Mesodermal cell (in vitro differentiated cells): ENCODE data around the gene RAET1E.

ENCODE experiments used
- H3K27ac ChIP-seq: 2 replicates; pipeline ENCODE4 v1.7.0; 2013; ENCODE audit warnings: mild to moderate bottlenecking, low read depth, low read length, moderate library complexity; ENCODE audit not compliant: severe bottlenecking
- H3K36me3 ChIP-seq: 2 replicates; pipeline ENCODE4 v1.7.1; 2013; ENCODE audit warnings: mild to moderate bottlenecking, low read length, moderate library complexity; ENCODE audit not compliant: control insufficient read depth, insufficient read depth
- H3K4me1 ChIP-seq: one replicate; pipeline ENCODE4 v1.7.1; 2013; ENCODE audit warnings: mild to moderate bottlenecking, low read length; ENCODE audit not compliant: insufficient read depth, control insufficient read depth, poor library complexity, severe bottlenecking
- H3K4me3 ChIP-seq: 2 replicates; pipeline ENCODE4 v1.7.0; 2013; ENCODE audit warnings: low read length, control low read depth, mild to moderate bottlenecking; ENCODE audit not compliant: insufficient read depth, poor library complexity, severe bottlenecking; ENCODE audit errors: extremely low read depth
- H3K9me3 ChIP-seq: 2 replicates; pipeline ENCODE4 v1.7.1; 2013; ENCODE audit warnings: mild to moderate bottlenecking, low read length, moderate library complexity; ENCODE audit not compliant: control insufficient read depth
- WGBS, 2 experiments: methylation state at CpG; one replicate each; pipeline ENCODE4 v1.1.5; 2013; ENCODE audit warnings: missing lambda C conversion rate in 2 of 2; ENCODE audit not compliant: insufficient coverage in 2 of 2; 5-methylcytosine and 5-hydroxymethylcytosine counted together

Gene RAET1E

DNA sequence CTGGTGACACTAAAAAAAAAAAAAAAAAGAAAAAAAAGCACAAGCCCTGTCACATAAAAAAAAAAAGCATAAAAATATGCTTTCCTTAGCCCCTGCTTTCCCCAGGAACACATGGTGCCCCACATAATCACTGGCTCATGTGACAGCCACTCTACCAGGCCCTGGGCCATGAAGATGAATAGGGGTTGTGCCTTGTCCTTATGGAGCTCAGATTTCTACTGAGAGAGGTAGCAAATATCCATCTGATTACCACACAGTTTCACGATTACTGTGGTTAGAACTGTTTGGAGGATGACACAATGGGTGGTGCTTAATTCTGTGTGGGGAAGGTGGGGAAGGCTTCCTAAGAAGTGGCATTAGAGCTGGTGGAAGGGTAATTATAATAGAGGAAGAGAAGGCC is 9.3 kb downstream of the RAET1E start:
- Histone ChIP-seq H3K9me3 (no peaks in the 10 kb centered on the region), H3K4me1 (no peaks in the 10 kb centered on the region), H3K27ac (no peak overlapping the region), H3K4me3 (no peak overlapping the region), H3K36me3 (no peaks in the 10 kb centered on the region)
- 100% methylated on average over 1 of the region's 1 CpG; no CpG with 5 or more reads in 1 of the 2 experiments for WGBS, 2 experiments

DNA sequence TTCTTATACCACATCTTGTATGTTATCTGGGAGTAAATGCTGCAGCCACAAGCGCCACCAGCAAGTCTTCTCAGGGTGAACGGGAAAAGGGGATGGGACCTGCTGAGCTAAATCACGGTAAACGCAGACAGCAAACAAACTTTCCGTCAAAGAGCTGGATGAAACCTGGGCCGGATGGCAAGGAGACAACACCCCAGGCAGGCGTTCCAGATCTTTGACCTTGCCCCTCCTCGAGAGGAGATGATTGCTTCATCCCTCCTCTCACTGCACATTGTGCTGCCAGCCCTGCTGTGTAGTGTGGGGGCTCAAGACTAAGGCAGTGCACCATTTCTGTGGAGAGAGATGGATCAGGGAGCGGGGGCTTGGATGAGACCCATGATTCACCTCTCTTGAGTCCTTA is 9.8 kb downstream of the RAET1E start:
- no peaks in the 10 kb centered on the region for H3K36me3 ChIP-seq
- H3K4me3 ChIP-seq = no peak overlapping the region
- H3K9me3 ChIP-seq = no peaks in the 10 kb centered on the region
- no peak overlapping the region for H3K27ac ChIP-seq
- no peaks in the 10 kb centered on the region for H3K4me1 ChIP-seq
- WGBS, 2 experiments = 88 to 98% methylated on average over 5 of the region's 9 CpGs

DNA sequence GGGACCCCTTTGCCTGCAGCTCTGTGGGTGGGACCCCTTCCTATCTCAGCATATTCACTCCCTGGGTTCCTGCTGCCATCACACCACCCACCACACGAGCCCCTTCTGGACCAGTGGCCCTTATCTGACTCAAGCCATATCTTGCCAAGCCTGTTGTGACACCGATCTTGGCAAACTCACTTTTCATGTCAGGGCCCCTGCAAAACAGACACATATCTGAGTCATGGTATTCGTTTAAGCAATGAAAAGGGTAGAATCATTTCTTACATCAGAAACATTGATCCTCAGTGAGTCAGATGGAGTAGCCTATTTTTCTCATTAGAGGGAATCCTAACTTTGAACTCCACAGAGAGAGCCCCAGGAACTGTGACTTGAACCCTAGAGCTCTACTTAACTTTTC is 10.6 kb downstream of the RAET1E start:
- Histone ChIP-seq H3K27ac (no peak overlapping the region), H3K36me3 (no peaks in the 10 kb centered on the region), H3K4me3 (no peak overlapping the region), H3K4me1 (no peaks in the 10 kb centered on the region), H3K9me3 (no peaks in the 10 kb centered on the region)
- WGBS, 2 experiments = 71% methylated on average over 1 of the region's 3 CpGs; no CpG with 5 or more reads in 1 of the 2 experiments

DNA sequence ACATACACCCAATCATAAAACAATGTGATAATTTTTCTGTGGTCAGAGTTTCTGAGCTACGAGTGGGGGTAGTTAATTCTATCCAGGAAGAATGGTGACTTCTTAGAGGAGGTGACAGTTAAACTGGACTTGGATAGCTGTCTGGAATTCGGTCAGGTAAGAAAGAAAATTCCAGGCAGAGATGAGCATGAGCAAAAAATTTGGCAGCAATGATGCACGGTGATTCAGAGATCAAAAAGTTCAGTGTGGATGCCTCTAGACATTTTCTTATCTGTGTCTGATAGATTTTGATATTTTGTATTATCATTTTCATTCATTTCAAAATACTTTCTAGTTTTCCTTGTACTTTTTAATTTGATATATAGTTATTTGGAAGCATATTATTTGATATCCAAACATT is 12.0 kb downstream of the RAET1E start:
- Histone ChIP-seq H3K9me3 (no peaks in the 10 kb centered on the region), H3K27ac (no peak overlapping the region), H3K4me3 (no peak overlapping the region), H3K4me1 (no peaks in the 10 kb centered on the region), H3K36me3 (no peaks in the 10 kb centered on the region)
- 87 to 92% methylated on average over 2 to 3 of the region's 3 CpGs for WGBS, 2 experiments

DNA sequence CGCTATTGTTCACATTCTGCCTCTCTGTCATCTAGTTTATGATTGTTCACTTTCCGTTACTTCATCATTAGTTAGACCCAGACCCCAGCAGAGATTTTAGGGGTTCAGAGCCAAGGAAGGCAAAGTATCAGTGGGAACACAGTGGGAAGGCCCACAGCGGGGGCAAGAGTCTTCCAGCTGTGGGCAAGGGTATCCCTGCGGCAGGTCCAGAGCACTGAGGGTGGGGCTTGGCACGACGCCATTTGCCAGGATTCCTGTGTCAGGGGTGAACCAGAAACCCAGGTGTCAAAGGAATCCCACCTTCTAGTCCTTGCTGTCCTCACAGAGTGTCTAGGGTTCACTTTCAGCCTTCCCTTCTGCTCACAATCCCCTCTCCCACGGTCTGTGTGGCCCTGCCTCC is 13.3 kb downstream of the RAET1E start:
- WGBS, 2 experiments = 86 to 98% methylated on average over 7 of the region's 7 CpGs
- Histone ChIP-seq H3K4me1 (no peaks in the 10 kb centered on the region), H3K9me3 (no peaks in the 10 kb centered on the region), H3K4me3 (no peak overlapping the region), H3K27ac (no peak overlapping the region), H3K36me3 (no peaks in the 10 kb centered on the region)

DNA sequence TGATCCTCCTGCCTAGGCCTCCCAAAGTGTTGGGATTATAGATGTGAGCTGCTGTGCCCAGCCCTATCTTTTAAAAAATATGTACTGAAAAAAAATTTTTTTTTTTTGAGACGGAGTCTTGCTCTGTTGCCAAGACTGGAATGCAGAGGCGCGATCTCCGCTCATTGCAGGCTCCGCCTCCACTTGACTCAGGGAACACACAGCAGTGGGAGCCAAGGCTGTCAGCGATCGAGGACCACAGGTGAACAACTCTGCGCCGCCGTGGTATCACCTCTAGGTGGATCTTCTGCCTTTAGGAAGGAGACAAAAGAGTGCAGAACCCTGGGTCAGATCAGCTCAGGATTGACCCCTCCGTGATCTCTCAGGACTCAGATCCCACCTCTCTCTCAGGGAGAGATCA is 13.7 kb downstream of the RAET1E start:
- Histone ChIP-seq H3K4me1 (no peaks in the 10 kb centered on the region), H3K27ac (no peak overlapping the region), H3K9me3 (no peaks in the 10 kb centered on the region), H3K4me3 (no peak overlapping the region), H3K36me3 (no peaks in the 10 kb centered on the region)
- WGBS, 2 experiments = 44 to 50% methylated on average over 10 to 11 of the region's 11 CpGs

DNA sequence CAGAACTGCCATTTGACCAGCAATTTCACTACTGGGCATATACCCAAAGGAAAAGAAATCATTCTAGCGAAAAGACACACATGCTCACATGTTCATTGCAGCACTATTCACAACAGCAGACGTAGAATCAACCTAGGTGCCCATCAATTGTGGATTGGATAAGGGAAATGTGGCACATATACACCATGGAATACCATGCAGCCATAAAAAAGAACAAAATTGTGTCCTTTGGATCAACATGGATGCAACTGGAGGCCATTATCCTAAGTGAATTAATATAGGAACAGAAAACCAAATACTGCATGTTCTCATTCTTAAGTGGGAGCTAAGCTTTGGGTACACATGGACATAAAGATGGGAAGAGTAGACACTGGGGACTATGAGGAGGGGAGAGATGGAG is 16.1 kb downstream of the RAET1E start:
- Histone ChIP-seq H3K4me3 (no peak overlapping the region), H3K4me1 (no peaks in the 10 kb centered on the region), H3K9me3 (no peaks in the 10 kb centered on the region), H3K36me3 (no peaks in the 10 kb centered on the region), H3K27ac (no peak overlapping the region)
- 40% methylated on average over 1 of the region's 2 CpGs; no CpG with 5 or more reads in 1 of the 2 experiments for WGBS, 2 experiments

DNA sequence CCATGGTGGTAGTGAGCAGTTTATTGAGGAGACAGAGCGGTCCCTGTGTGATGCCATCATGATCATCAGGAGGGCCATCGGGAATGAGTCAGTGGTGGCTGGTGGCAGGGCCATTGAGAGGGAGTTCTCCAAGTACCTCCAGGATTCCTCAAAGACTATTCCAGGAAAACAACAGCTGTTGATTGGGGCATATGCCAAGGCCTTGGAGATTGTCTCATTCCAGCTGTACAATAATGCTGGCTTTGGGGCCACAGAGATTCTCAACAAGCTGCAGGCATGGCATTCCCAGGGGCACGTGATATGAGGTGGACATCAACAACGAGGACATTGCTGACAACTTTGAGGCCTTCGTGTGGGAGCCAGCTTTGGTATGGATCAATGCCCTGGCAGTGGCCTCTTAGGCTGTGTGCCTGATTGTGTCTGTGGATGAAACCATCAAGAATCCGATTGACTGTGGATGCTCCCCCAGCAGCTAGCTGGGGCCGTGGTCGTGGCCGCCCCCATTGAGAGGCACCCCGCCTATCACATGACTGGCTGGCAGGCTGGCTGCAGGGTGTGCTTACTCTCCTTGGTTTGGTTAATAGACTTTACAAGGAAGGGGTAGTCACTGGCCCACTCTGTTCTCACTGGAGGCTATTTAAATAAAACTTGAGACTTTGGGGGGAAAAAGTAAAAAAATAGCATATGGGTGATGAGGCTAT is 16.7 kb downstream of the RAET1E start:
- Histone ChIP-seq H3K4me1 (no peaks in the 10 kb centered on the region), H3K36me3 (no peaks in the 10 kb centered on the region), H3K4me3 (no peak overlapping the region), H3K9me3 (no peaks in the 10 kb centered on the region), H3K27ac (no peak overlapping the region)
- WGBS, 2 experiments = 81 to 84% methylated on average over 9 of the region's 10 CpGs

DNA sequence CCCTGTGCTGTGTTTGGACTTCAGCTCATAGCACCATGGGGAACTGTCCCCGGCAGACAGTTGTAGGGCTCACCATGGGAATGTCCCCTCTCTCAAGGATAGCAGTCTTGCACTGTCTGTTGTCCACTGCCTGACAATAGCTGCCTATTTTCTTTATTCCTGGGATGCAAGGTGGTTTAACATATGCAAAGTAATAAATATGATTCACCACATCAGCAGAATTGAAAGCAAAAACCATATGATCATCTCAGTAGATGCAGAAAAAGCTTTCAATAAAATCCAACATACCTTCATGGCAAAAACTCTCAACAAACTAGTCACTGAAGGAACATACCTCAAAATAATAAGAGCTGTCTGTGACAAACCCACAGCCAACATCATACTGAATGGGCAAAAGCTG is 20.3 kb downstream of the RAET1E start:
- Histone ChIP-seq H3K9me3 (no peaks in the 10 kb centered on the region), H3K4me3 (no peak overlapping the region), H3K27ac (no peak overlapping the region), H3K4me1 (no peaks in the 10 kb centered on the region), H3K36me3 (no peaks in the 10 kb centered on the region)
- WGBS, 2 experiments = 86 to 100% methylated on average over 1 of the region's 1 CpG

DNA sequence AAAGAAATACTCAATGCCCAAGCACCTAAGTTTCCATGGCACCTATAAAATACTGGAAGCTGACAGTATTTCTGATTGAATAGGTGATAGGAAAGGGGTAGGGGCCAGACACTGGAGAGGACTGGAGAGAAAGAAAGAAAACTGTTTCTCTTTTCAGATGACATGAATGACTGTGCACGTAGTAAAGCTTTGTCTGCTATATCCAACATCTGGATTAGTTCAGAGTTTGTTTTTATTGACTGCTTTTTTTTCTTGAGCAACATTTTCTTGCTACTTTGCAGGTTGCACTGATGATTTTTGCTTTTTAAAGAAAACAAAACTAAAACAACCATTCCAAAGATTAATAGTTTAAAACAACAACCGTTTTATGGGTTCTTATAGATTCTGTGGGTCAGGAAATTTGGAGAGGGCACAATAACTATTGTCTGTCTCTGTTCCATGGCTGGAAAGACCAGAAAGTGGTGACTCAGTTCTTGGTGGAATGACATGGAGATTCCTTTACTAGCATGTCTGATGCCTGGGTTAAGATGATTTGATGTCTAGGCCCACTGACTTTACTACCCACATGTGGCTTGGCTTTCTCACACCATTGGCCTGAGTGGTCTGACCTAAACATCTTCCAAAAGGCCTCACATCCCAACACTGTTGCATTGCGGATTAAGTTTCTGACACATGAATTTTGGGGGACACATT is 21.5 kb downstream of the RAET1E start:
- WGBS, 2 experiments = 74% methylated on average over 2 of the region's 3 CpGs; no CpG with 5 or more reads in 1 of the 2 experiments

DNA sequence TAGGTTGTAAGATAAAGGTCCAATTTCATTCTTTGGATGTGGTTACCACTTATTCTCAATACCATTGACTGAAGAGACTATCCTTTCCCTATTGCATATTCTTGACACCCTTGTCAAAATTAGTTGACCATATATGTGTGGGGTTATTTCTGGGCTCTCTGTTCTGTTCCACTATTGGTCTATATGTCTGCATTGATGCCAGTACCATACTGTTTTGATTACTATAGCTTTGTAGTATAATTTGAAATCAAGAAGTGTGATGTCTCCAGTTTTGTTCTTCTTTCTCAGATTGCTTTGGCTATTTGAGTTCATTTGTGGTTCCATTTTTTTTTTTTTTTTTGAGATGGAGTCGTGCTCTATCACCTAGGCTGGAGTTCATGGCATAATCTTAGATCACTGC is 25.7 kb downstream of the RAET1E start:
- H3K4me3 ChIP-seq = no peak overlapping the region
- H3K36me3 ChIP-seq = no peaks in the 10 kb centered on the region
- no CpG with 5 or more reads among the region's 1 CpG for WGBS, 2 experiments
- H3K4me1 ChIP-seq = peaks cover 4% of the 10 kb centered on the region
- no peak overlapping the region for H3K27ac ChIP-seq
- H3K9me3 ChIP-seq = peaks cover 4% of the 10 kb centered on the region

More for the DNA sequence above, 21.5 kb downstream of the RAET1E start:
- H3K27ac ChIP-seq = no peak overlapping the region
- peaks cover 4% of the 10 kb centered on the region for H3K9me3 ChIP-seq
- H3K36me3 ChIP-seq = no peaks in the 10 kb centered on the region
- no peak overlapping the region for H3K4me3 ChIP-seq
- no peaks in the 10 kb centered on the region for H3K4me1 ChIP-seq
